ENCODE measurements around the gene DOCK10.

The DOCK10 gene

GRCh38 chr2:225041207-225041850 is 939 bp downstream of the DOCK10 start:
- DNase-seq (ENCODE audit: low read depth): peak; percentile 37

- DNase-seq (ENCODE audit: low read depth): no peak
These were observed 1.4 kb downstream of the DOCK10 start for GRCh38 chr2:225040856-225041206.

- no peak for DNase-seq (ENCODE audit: low read depth)
These were observed 2.1 kb downstream of the DOCK10 start for GRCh38 chr2:225040142-225040541.

DNA sequence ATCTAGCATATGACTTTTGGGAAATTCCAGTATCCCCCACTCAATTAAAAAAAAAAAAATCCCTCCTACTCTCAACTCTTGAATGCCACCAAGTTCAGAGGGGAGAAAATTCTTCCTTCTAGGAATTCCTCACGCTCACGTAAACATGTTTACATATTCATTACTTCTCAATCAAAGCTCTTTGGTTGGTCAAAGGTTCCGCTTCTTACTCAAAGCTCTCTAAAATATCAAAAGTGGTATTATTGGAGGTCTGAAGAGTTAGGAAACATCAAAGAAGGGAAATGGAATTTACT is 4.1 kb downstream of the DOCK10 start:
- no peak for DNase-seq (ENCODE audit: low read depth)

- no peak for DNase-seq (ENCODE audit: low read depth)
These were observed 4.6 kb downstream of the DOCK10 start for GRCh38 chr2:225037415-225038230.

GRCh38 chr2:225036431-225036830 is 5.8 kb downstream of the DOCK10 start:
- no peak for DNase-seq (ENCODE audit: low read depth)

DNA sequence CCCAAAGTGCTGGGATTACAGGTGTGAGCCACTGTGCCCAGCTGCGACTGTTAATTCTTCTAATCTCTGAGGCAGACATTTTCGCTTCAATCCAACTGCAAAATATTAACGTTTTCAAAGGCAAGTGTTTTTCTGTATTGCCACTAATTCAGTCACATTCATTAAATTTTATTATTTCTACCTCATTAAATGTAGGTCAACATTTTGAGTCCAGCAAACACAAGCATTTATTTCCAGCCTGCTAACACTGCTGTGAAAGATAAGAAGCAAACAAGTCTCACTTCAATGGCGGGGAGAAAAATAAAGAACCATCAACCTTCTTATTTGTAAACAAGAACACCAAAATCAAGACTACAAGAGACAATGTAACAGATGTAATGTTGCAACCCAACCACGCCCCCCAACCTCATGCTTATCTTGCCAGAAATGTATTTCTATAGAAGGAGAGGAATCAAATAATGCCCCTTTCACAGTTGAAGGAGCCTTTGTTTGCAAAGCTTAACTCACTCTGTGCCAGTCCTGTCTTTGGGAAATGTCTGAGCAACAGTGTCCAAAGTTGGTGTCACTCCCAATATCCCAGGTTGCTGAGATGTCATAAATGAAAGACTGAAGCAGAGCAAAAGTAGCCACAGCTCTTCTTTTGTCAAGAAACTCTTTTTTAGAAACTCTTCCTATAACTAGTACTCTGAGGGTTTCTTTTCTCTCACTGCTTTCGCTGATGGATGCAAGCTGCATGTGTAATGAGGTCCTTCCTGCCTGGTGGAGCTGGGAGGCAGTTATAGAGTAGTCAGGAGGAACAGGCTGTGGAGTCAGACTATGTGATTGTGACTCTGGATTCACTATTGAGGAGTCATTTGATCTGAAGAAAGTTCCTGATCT is 8.6 kb downstream of the DOCK10 start:
- no peak for DNase-seq (ENCODE audit: low read depth)

DNA sequence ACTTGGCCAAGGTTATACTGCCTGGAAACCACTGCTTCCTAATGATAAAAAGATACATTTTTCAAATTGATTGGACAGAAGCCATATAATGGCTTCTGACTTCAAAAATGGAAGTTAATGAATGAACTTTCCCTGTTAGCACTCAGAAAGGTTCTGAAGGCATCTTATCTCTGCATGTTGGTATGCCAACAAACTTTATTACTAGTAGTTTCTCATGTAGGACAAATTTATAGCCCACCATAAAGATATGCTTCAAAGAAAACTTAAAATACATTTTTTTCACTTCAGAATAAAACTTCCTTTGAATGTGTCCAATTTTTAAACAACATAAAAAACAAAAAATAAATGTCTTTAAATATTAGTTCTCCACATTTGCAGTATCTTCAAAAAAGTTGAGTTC is 10.0 kb downstream of the DOCK10 start:
- DNase-seq (ENCODE audit: low read depth): no peak

DNA sequence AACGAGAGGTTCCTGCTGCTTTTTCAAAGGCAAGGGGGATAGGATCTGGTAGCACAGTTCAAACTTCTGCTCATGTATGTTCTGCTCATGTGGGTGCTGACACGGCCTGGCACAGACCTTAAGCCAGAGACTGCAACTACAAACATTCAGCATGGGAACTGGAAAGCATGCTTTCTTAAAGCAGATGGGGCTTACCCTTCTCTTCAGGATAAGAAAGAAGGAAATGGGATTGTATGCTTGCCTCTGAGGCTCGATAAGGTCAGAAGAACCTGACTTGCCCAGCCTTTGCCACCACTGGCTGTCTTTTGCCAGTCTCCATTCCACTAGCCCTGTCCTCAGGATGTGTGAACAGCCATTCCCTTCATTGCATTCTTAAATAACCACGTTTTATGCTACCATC is 10.7 kb downstream of the DOCK10 start:
- DNase-seq (ENCODE audit: low read depth): no peak

DNA sequence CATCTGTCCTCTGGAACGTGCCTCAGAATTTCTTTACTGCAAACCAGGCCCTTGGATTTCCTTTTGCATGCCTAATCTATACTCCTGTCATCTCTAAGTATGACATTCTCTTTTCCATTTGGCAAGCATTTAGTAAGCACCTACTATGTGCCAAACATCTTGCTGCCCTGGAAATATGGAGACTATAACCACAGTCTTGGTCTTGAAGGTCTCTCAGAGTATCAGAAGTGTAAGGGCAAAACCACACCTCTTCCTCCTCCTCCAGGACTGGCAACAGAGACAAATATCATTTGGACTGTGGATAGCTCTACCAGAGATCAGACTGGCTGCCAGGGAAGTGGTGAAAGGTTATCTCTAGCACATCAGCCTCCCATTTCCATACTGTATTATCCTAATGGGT is 11.4 kb downstream of the DOCK10 start:
- no peak for DNase-seq (ENCODE audit: low read depth)

DNA sequence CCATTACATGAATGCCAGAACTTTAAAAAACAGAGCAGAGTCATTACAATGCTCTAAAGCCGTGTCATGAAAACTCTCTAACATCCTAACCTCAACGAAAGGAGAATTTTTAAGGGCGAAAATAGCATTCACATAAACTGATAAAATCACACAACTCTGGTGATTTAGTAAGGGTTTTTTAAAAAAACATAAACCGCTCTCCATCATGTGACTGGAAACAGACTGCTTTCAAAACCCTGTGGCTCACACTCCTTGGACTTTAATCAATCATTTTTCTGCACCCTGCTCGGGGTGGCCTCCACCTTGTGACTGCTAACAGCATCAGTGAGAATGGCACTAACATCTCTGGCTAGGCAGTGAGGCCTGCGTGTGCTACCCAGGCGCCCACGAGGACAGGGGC is 12.1 kb downstream of the DOCK10 start:
- peak; percentile 14 for DNase-seq (ENCODE audit: low read depth)

DNA sequence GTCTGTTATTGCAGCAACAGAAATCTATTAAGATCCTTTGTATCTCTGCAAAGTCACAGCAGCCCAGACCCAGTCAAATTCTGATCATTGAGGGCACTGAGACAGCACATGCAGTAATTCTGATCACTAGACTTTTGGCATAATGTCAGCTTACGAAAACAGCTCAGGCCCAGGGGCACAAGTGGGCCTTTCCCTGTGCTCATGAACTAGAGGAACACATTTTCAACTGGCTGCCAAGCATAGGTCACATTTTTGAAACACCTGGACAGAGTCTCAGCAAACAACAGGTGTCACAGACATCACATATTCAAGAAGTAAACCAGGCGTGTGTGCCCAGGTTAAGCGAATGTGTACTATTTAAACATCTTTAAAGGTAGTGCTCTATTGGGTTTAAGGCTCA is 13.7 kb downstream of the DOCK10 start:
- DNase-seq (ENCODE audit: low read depth): no peak

- DNase-seq (ENCODE audit: low read depth): no peak
These were observed 15.1 kb downstream of the DOCK10 start for GRCh38 chr2:225027061-225027762.

DNA sequence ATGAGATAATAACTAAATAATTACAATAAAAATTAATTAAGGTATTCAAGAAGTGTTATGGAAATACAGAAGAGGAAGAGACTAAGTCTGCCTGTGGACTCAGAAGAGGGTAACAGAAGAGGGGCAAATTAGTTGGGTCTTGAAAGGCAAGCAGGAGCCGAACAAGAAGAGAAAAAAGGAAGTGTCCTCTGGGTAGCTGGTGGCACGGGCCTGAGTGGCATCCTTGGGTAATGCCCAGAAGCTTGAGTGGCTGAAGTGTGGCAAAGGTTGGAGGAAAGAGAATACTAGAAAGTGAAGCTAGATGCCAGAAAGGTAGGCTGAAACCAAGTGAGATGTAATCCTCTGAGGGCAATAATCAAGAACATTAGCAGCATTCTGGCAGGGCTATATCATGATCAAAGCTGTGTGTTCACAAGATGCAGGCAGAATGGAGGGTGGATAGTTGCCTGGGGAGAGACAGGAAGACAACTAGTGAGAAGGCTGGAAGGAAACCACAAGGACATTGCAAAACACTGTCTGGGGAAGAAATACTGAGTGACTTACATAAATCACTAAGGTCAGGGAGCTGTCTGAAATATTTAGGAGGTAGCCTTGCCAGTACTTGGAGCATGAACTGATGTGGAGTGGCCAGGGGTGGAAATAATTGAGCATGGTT is 16.2 kb downstream of the DOCK10 start:
- no peak for DNase-seq (ENCODE audit: low read depth)

- DNase-seq (ENCODE audit: low read depth): no peak
These were observed 20.1 kb downstream of the DOCK10 start for GRCh38 chr2:225022188-225022587.

GRCh38 chr2:225020168-225020849 is 22.0 kb downstream of the DOCK10 start:
- DNase-seq (ENCODE audit: low read depth): no peak

DNA sequence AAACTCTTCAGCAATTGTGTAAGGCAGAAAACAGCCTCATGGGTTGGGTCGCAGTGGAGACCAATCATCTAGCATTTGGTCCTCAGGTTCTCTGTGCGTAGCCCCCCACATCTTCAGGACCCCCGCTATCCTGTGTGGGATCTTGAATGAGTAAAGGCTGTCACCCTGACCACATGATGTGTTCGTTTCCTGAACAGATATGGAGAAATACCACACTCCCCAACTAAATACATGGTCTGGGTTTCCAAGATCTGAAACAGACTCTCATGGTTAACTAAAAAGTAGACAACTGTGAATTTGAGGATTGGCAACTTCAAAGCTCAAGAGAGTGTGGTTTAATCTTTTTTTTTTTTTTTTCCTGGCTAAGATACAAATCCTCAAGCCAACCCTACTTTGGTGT is 23.2 kb downstream of the DOCK10 start:
- DNase-seq (ENCODE audit: low read depth): no peak

DNA sequence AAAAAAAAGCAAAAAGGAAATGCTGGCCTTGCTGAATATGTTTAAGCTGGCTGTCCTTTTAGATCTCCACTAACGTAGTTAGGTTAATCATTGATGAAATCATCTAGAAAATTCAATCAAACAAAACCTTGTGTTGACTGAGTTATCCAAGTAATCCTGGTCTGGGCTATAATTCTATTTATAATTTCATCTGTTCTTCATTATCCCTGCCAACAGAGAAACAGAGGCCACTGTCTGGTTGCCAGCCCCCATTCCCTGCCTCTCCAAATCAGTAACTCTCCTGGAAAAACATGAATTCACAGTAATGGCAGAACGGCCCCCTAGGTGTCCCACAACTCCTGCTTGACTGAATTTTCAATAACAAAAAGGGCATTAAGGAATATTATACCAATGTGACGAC is 24.6 kb downstream of the DOCK10 start:
- DNase-seq (ENCODE audit: low read depth): no peak

GRCh38 chr2:225017098-225017685 is 25.1 kb downstream of the DOCK10 start:
- no peak for DNase-seq (ENCODE audit: low read depth)

GRCh38 chr2:225013425-225014365 is 28.6 kb downstream of the DOCK10 start:
- no peak for DNase-seq (ENCODE audit: low read depth)

All from stimulated activated CD8-positive, alpha-beta memory T cell treated with anti-CD3 and anti-CD28 coated beads, Interleukin-7, amount 100 ng/mL, for 24 hours (primary cell).